22Rv1 (cell line): ENCODE results near the gene TNC.

Source experiments
- ZFX ChIP-seq: fragments of 450-650 bp; IDR thresholded peaks from 2 replicates; pipeline ENCODE4 v1.6.1; 2017; ENCODE audit warnings: antibody characterized with exemption, borderline replicate concordance
- TF ChIP-seq, protein P1 (sequence below): fragments of 450-650 bp; IDR thresholded peaks from 2 replicates; pipeline ENCODE4 v1.5.1; 2017; ENCODE audit warnings: mild to moderate bottlenecking

DNA sequence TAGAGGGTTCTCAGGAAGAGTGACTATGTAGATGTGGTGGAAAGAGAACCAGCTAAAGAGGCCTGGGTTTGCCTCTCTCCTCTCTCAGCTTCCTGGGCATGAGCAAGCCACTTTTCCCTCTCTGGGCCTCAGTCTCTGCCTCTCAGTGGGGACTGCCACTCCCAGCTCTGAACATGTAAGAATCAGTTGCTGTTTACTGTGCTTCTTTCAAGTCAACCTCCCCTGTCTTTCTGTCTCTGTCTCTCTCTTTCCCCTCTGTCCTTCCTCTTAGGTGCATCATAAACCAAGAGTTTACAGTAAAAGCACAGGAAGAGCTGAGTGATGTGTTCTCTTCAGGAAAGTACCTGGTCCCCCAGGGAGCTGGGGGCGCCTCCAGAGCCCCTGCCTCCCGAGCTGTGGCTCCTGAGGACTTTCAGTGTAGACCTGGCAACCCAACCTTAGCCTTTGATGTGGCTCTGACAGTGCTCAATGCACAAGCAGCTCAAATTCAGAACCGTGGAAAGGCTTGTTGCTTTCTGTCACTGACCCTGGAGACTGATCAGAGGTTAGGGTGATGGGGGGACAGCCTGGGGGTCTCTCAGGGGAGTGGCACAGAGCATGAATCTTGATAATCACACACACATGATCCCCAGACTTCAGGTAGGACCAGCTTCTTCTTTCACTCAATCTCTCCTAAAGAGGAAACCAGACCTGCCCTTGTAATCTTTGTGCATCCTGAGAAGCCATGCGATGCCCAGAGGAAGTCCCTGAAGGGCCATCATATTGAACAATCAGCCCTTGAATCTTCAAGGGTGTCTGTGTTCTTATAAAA is 128.2 kb downstream of the TNC start:
- TF ChIP-seq, protein P1, sequence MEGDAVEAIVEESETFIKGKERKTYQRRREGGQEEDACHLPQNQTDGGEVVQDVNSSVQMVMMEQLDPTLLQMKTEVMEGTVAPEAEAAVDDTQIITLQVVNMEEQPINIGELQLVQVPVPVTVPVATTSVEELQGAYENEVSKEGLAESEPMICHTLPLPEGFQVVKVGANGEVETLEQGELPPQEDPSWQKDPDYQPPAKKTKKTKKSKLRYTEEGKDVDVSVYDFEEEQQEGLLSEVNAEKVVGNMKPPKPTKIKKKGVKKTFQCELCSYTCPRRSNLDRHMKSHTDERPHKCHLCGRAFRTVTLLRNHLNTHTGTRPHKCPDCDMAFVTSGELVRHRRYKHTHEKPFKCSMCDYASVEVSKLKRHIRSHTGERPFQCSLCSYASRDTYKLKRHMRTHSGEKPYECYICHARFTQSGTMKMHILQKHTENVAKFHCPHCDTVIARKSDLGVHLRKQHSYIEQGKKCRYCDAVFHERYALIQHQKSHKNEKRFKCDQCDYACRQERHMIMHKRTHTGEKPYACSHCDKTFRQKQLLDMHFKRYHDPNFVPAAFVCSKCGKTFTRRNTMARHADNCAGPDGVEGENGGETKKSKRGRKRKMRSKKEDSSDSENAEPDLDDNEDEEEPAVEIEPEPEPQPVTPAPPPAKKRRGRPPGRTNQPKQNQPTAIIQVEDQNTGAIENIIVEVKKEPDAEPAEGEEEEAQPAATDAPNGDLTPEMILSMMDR: no peak
- TF ChIP-seq ZFX: no peak
